HG03066 (cell line): ENCODE results near the gene ATP6V1B1.

Experiments
- ATAC-seq: cut with Tn5 transposase; IDR thresholded peaks from one replicate; pipeline ENCODE4 v1.9.1; 2021; ENCODE audit warnings: low read depth; ENCODE audit not compliant: unreplicated experiment

The ATP6V1B1 gene

GRCh38 chr2:70923378-70924015 lies 12.2 kb upstream of the ATP6V1B1 start:
- ATAC-seq = no peak

GRCh38 chr2:70926042-70926441 lies 9.7 kb upstream of the ATP6V1B1 start:
- no peak for ATAC-seq

- ATAC-seq = no peak
These were observed 8.6 kb upstream of the ATP6V1B1 start for GRCh38 chr2:70927138-70927537.

DNA sequence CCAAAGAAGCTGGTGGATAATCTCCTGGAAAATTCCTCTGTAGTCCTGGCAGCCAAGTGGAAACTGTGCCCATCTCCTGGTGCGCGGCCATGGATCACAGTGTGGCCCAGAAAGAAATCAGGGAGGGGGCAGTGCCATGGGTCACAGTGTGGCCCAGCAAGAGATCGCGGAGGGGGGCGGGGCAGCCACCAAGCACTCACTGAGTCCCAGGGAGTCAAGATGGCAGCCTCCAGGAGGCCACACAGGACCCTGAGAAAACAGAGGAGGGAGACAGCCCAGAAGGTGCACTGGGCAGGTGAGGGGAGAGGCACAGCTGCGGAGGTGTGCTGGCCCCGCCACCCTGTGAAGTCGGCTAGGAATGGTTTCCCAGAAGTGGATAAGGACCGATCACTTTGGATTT lies 8.1 kb upstream of the ATP6V1B1 start:
- ATAC-seq = no peak

GRCh38 chr2:70928366-70928765 lies 7.3 kb upstream of the ATP6V1B1 start:
- ATAC-seq = no peak

DNA sequence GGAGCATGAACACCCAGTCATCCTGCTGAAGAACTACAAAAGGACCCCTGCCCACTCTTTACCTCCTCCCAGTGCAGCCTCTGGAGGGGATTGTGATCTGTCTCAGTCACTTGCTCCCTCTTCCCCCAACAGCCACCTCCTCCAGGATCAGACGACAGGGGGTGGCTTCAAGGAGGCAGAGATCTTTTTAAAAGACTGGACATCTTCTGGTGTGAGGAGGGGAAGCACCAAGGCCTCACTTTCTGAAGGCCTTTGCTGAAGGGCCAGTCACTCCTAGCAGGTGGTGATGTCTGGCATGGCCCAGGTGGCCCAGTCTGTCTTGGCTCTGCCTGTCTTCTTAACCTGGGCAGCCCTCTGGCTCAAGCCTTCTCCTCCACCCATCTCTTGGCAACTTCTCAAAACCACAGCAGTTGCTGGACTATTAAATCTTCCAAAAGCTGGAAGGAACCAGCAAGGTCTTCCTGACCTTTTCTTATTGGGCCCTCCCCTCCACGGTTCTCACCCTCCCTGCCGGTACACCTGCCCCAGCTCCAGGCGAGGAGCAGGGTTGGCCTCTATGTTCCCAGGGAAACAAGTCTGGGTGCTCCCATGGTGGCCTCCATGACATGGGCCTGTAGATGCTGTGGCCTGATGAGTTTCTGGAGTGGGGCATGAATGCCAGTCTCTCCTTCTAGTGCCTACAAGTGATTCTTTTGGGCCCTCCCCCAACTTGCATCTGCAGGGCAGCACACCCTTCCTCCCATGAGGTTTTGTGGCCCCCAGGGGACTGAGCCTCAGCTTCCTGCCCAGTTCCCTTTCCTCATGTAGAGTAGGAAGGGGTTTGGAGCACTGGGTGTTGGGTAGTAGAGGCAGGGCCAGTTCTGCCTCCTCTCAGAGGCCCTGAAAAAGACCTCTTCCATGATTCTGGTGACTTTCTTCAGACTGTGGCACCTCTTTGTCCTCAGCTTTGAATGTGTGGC lies 5.0 kb upstream of the ATP6V1B1 start:
- no peak for ATAC-seq

GRCh38 chr2:70931376-70932000 lies 4.2 kb upstream of the ATP6V1B1 start:
- no peak for ATAC-seq

- no peak for ATAC-seq
These were observed 3.0 kb upstream of the ATP6V1B1 start for GRCh38 chr2:70932631-70933230.

DNA sequence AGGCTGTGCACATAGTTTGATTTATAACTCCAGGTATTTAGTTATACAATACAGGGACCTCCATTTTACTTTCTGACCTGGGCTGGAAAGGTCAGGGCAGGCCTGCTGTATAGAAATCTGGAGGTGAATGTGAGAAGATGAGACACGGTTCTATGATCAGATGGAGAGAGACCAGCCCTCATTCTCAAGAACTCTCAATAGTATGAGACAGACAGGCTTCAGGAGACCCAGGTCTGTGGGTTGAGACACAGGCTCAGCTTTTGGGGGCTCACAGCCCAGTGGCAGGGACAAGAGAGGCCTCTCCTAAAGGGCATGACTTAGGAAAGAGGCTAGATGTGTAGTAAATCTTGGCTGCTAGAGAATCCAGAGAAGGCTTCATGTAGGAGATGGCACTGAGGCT lies 719 bp upstream of the ATP6V1B1 start:
- no peak for ATAC-seq

DNA sequence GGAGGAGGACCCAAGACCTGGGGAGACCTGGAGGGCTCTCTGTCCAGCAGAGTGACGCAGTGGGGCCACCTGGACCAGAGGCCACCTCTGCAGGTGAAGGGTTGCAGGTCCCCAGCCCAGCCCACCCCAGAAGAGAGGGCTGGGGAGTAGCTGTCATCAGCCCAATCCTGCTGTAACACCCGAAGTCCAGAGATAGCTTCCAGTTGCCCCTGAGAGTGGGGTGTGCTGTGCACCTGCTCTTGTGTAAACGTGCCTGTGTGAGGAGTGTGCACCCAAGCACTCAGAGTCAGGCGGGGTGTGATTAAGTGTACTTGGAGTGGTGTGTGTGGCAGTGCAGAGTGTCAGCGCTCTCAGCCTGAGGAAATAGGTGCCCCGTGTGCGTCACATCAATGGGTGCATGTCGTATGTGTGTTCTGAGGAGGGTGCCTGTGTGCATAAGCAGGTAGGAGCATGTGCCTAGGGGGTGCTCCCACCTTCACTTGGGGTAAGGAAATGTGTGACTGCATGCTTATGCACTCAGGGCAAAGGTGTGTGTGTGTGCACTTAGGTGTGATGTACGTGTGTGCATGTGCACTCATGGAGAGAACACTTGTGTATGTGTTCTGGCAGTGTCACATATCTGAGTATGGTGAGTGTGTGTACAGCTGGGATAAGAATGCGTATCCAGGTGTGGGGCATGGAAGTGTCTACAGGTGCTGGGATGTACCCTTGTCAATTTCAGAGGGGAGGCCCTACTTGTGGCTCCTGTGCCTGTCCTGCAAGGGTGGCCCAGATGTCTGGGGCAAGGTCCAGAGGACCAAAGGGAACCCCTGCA lies 672 bp downstream of the ATP6V1B1 start:
- no peak for ATAC-seq

GRCh38 chr2:70936979-70937811 lies 1.5 kb downstream of the ATP6V1B1 start:
- no peak for ATAC-seq

- no peak for ATAC-seq
These were observed 2.3 kb downstream of the ATP6V1B1 start for GRCh38 chr2:70937866-70938585.

DNA sequence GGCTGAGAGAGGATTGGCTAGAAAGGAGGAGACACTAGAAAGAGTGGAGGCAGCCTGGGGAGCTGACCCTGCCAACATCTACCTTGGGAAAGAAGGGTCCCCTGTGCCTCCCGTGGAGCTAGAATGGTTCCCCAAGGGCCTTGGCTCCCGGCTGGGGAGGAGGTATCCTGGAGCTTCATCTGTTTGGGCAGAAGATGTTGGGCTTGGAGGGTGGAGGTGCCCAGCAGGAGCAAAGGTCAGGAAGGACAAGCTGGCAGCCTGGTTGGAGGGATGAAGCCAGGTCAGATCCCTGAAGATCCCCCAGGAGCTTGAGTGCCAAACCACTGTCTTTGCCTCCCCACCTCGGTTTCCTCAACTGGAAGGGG lies 2.9 kb downstream of the ATP6V1B1 start:
- no peak for ATAC-seq

- no peak for ATAC-seq
These were observed 3.5 kb downstream of the ATP6V1B1 start for GRCh38 chr2:70939001-70939838.

DNA sequence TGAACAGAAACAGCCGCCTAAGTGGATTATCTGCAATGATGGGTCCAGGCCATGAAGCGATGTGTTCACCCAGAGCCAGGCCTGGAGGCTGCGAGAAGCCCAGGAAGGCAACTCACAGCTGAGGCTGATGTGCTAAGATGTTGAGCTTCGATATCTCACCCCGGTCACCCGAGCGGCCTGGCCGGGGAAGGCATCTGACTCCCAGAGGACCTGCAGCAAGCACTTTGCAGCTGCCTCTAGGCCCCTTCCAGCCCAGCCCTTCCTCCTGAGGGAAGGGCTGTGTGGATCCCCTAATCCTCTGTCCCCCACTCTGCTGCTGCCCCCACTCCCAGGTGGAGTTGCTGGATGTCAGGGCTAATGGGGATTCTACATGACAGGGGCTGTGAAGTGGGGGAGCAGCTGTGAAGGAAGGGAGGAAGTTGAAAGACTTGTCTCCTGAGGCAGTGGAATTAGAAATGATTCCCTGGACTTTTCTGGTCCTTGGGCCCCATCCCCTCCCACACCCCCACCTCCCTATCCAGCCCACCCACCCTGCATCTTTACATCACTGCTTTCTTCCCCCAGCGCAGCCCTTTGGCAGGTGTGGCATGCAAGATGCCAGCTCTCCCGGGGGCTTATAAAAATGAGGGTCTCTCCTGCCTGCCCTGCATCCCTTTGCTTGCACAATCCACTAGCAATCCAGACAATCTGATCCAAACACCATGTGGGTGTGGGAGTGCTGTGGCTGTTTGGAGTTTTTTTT lies 4.3 kb downstream of the ATP6V1B1 start:
- ATAC-seq = no peak

GRCh38 chr2:70941186-70941585 lies 5.5 kb downstream of the ATP6V1B1 start:
- ATAC-seq = no peak

DNA sequence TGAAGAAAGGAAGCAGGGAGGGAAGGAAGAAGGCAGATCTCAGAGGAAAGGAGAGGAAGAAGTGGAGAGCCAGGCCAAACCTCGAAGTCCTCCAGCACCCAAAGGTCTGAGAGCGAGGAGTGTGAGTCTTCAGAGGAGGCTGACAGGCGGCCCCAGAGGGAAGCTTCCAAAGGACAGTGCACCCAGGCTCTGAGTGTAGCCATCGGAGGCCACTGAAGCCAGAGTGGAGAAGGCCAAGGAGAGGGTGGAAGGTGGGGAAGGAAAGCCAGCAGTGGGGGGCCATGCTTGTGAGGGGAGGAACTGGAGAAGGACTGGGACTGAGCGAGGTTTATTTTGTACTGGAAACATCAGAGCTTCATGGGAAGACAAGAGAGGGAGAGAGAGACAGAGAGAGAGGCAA lies 6.0 kb downstream of the ATP6V1B1 start:
- no peak for ATAC-seq
